Measurements from ENCODE around the gene SYNJ2.

The SYNJ2 gene

GRCh38 chr6:158015188-158015506, 33.5 kb downstream of the SYNJ2 start:
- no peak for DNase-seq

GRCh38 chr6:158016571-158017383, 35.1 kb downstream of the SYNJ2 start:
- DNase-seq, result no peak

GRCh38 chr6:158017621-158018040, 36.0 kb downstream of the SYNJ2 start:
- no peak for DNase-seq

- no peak for DNase-seq
These were observed 36.5 kb downstream of the SYNJ2 start for GRCh38 chr6:158018041-158018771.

- DNase-seq, result no peak
These were observed 37.2 kb downstream of the SYNJ2 start for GRCh38 chr6:158018851-158019361.

GRCh38 chr6:158019416-158019815, 37.8 kb downstream of the SYNJ2 start:
- no peak for DNase-seq

- peak in 2 of 3 donors; percentile 38 to 39 for DNase-seq
These were observed 38.6 kb downstream of the SYNJ2 start for GRCh38 chr6:158020272-158020711.

GRCh38 chr6:158020811-158021210, 39.1 kb downstream of the SYNJ2 start:
- no peak for DNase-seq

GRCh38 chr6:158021376-158021775, 39.7 kb downstream of the SYNJ2 start:
- no peak for DNase-seq

GRCh38 chr6:158021814-158022748, 40.4 kb downstream of the SYNJ2 start:
- DNase-seq, result no peak

- DNase-seq, result no peak
These were observed 41.3 kb downstream of the SYNJ2 start for GRCh38 chr6:158022749-158023596.

GRCh38 chr6:158023597-158023939, 41.9 kb downstream of the SYNJ2 start:
- DNase-seq, result no peak

- DNase-seq, result no peak
These were observed 43.1 kb downstream of the SYNJ2 start for GRCh38 chr6:158024566-158025297.

- peak; percentile 95 to 98 (median 95) for DNase-seq
These were observed 44.6 kb downstream of the SYNJ2 start for GRCh38 chr6:158026054-158026900.

- DNase-seq, result no peak
These were observed 45.4 kb downstream of the SYNJ2 start for GRCh38 chr6:158026901-158027589.

- no peak for DNase-seq
These were observed 46.1 kb downstream of the SYNJ2 start for GRCh38 chr6:158027590-158028285.

GRCh38 chr6:158028421-158028820, 46.8 kb downstream of the SYNJ2 start:
- no peak for DNase-seq

GRCh38 chr6:158028876-158029275, 47.2 kb downstream of the SYNJ2 start:
- no peak for DNase-seq

- peak; percentile 74 to 79 (median 76) for DNase-seq
These were observed 48.1 kb downstream of the SYNJ2 start for GRCh38 chr6:158029668-158030230.
